Stimulated activated CD4-positive, alpha-beta T cell treated with anti-CD3 and anti-CD28 coated beads, Interleukin-4, amount 100 ng/mL, for 48 hours (primary cell): ENCODE data around the gene ABLIM2.

Source experiments
- DNase-seq, 2 donors: peaks; one replicate each; pipeline ENCODE4 v3.0.0-alpha.2; 2020; ENCODE audit warnings: low read depth in 2 of 2

The ABLIM2 gene

GRCh38 chr4:8070736-8071718 is 87.6 kb downstream of the ABLIM2 start:
- DNase-seq: no peak

GRCh38 chr4:8069102-8069752 is 89.4 kb downstream of the ABLIM2 start:
- DNase-seq: no peak

- DNase-seq: no peak
These were observed 90.4 kb downstream of the ABLIM2 start for GRCh38 chr4:8067945-8068896.

DNA sequence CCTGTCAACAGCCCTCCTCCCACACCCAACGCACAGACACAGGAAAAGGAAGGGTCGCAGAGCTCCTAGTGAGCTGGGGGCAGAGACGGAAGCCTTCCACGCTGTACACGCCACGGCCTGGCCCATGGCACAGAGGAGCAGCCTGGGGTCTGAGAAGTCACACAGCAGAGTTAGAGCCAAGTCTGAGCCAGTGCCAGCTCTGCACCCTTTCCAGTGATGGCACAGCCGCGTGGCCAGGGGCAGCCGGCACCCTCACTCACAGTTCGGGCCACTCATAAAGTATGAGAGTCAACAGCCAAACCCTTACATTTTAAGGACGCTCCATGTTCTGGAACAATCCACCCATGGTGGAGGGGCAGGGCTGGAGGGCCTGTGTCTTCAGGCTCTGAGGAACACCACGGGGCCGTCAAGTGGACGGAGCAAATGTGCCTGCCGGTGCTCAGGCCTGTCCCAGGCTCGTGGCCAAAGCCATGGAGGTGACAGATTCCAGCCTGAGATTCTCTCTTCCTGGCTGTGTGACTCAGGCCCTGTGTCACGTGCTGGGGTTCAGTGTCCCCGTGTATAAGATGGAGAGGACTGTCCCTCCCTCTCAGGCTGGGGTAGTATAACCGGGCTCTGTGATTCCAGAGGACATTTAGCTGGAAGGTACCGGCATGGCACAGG is 91.2 kb downstream of the ABLIM2 start:
- DNase-seq: no peak

- DNase-seq: no peak
These were observed 92.2 kb downstream of the ABLIM2 start for GRCh38 chr4:8066336-8066931.

GRCh38 chr4:8063974-8064563 is 94.5 kb downstream of the ABLIM2 start:
- DNase-seq: no peak

DNA sequence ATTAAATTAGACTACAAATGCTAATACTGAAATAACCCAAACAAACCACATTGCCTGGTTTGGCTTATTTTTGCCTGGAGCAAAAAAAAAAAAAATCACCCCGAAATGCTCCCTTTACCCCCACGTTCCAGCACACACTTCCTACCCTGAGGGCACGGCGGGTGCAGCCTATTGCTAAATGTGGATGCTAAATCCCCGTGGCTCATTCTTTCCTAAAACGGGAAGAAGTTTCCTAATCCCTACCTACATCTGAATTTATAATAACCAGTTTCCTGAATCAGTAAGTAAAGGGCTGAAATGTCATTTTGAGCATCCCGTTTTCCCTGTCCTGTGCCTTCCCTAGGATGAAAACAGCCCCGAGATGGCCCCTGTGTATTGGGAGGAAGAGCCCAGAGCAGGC is 97.0 kb downstream of the ABLIM2 start:
- DNase-seq: no peak

- DNase-seq: no peak
These were observed 97.5 kb downstream of the ABLIM2 start for GRCh38 chr4:8061145-8061544.

DNA sequence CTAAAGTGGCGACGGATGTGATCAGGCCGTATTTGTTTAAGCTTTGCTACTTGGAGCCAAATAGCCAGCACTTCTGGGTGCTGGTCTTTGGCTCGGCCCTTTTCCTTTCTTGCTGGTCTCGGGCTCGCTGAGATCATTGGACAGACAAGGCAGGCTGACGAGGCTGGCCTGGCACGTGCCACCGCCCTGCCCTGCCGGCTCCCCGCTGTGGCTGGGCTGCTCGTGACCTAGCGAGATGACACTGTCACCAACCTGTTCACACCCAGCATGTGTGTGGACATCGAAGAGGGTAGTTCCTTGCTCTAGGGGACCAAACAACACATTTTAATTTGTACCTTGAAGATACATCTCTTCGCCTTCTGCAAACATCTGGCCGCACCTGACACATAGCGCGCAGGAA is 98.0 kb downstream of the ABLIM2 start:
- no peak for DNase-seq

DNA sequence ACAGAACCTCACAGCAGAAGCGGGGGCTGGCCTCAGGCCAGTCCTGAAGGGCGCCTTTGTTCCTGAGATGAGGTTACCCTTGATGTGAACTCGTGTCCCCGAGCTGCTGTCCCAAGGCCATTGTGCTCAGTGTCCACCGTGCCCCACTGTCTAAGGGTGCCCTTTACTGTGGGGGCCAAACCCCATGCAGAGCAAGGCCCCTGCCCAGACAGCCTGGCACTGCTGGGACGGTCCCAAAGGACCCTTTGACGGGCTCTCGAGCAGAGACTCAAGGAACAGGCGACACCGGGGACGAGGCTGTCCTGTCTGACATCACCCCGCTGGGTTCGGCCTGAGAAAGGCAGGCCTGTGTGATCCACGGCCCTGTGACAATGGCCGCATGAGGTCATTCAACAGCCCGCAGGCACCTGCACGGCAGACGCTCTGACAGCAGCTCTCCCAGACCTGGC is 100.6 kb downstream of the ABLIM2 start:
- no peak for DNase-seq

DNA sequence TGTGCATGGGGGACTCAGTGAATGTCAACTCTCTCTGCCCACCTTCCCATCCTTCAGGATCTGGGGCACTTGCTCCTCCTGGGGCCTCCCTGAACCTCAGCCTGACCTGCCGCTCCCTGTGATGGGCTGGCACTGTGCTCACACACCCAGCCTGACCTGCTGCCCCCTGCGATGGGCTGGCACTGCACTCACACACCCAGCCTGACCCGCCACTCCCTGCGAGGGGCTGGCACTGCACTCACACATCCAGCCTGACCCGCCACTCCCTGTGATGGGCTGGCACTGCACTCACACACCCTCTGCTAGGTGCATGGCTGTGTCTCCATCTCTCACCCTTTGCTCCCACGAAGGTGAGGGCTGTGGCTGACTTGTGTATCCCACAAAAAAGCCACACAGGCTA is 103.4 kb downstream of the ABLIM2 start:
- no peak for DNase-seq

- no peak for DNase-seq
These were observed 104.7 kb downstream of the ABLIM2 start for GRCh38 chr4:8053688-8054449.

GRCh38 chr4:8052160-8052691 is 106.4 kb downstream of the ABLIM2 start:
- no peak for DNase-seq

- no peak for DNase-seq
These were observed 107.0 kb downstream of the ABLIM2 start for GRCh38 chr4:8051644-8052043.

DNA sequence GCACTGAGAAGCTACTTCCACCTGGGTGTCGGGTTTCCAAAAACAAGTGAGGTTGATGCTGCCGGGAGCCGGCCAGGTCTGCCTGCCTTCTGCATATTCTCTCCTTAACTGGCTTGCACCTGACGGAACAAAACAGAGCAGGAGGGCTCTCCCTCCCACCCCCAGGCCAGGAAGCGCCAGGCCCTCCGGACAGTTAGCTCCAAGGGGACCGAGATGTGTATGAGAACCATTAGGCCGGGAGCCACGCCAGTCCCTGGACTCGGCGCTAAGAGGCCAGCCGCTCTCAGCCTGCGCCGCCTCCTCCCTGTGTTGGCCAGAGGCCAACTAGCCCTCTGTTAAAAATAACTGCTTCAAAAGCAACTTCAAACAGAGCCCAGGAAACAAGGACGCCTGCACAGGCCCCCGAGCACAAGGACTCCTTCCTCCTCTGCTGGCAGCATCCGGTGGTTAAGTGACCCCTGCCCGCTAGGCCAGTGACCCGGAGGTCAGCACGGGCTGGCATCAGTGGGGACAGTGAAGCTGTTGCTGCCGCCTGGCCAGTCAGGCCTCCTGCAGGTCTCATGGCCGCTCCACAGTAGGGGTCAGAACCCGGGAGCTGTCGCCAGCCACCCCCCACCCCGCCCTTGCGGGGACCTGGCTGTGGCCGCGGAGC is 107.9 kb downstream of the ABLIM2 start:
- no peak for DNase-seq

DNA sequence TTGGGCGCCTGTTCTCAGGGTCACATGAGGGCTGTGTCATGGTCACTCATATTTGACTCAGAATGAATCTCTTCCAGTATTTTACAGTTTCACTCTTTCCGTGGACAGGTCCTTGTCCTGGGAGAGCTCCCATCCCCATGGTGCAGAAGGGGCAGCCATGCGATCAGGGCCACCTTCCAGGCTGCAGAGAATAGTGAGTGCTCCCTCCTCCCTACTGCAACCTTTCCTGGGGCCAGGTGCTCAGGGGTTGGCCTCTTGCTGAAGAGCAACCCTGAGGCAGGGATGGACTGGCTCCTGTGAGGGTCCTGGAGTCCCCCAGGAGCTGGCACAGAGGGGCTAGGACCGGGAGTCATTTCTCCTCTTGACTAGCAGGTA is 108.4 kb downstream of the ABLIM2 start:
- DNase-seq: no peak

DNA sequence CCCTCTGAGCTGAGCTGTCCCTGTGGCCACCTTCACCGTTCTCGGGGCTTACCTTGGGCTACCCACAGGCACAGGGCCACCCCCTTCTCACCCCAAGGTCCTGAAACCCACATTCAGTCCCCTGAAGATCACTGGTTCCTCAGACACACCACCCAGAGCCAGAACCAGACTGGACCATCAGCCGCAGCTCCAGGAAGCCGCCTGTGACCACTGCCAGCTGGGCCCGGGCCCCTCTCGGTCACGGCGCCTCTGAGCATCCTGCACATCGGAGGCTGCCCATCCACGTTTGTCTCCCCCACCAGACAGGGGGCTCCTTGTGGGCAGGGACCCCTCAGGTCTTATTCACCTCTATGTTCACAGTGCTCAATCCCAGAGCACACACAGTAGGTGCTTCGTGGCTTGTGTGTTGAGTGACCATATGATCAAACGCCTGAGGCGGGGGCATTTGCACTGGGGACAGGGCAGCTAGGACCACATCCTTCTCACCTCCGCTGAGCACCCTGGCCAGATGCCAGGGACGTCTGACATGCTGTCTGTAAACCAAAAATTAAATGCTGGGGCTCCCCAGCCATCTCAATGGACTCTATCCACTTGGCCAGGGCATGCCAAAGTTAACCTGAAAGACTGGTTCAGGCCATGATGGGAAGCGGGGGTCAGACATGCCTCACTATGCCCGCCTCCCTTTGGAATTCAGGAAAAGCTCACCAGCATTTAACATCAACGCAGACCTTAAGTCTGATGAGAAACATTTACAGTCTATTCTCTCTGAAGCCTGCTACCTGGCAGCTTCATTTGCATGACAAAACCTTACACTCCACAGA is 109.5 kb downstream of the ABLIM2 start:
- DNase-seq: no peak
